KMS-11 (cell line): ENCODE measurements around the gene GIGYF2.

Source experiments
- H2AFZ ChIP-seq: fragments of 200-600 bp; sonication (generic); 2 replicates; pipeline ENCODE4 v1.6.1; 2016; ENCODE audit warnings: antibody characterized with exemption, mixed run types, low read depth
- H3K27ac ChIP-seq: fragments of 200-600 bp; sonication (generic); 2 replicates; pipeline ENCODE4 v1.6.1; 2016; ENCODE audit warnings: mild to moderate bottlenecking, mixed run types
- H3K27me3 ChIP-seq: fragments of 200-600 bp; sonication (generic); 2 replicates; pipeline ENCODE4 v1.6.1; 2017; ENCODE audit warnings: mild to moderate bottlenecking, low read depth, mixed run types, moderate library complexity; ENCODE audit not compliant: insufficient read depth
- H3K36me3 ChIP-seq: fragments of 200-600 bp; sonication (generic); 2 replicates; pipeline ENCODE4 v1.6.1; 2017; ENCODE audit warnings: mild to moderate bottlenecking, mixed run types; ENCODE audit not compliant: insufficient read depth
- H3K4me1 ChIP-seq: fragments of 200-600 bp; sonication (generic); 2 replicates; pipeline ENCODE4 v1.6.1; 2016; ENCODE audit warnings: mild to moderate bottlenecking, low read depth, mixed run types; ENCODE audit not compliant: poor library complexity, severe bottlenecking
- H3K4me2 ChIP-seq: fragments of 200-600 bp; sonication (generic); 2 replicates; pipeline ENCODE4 v1.7.0; 2016; ENCODE audit warnings: mild to moderate bottlenecking, mixed run types
- H3K4me3 ChIP-seq: fragments of 200-600 bp; sonication (generic); IDR thresholded peaks from 2 replicates; pipeline ENCODE4 v1.6.1; 2017; ENCODE audit warnings: low read depth, low read length, mixed read lengths; ENCODE audit not compliant: insufficient read depth
- H3K79me2 ChIP-seq: fragments of 200-600 bp; sonication (generic); 2 replicates; pipeline ENCODE4 v1.6.1; 2016; ENCODE audit warnings: low read depth, mixed run types; ENCODE audit not compliant: insufficient read depth
- H3K9ac ChIP-seq: fragments of 200-600 bp; sonication (generic); 2 replicates; pipeline ENCODE4 v1.6.1; 2016; ENCODE audit warnings: mild to moderate bottlenecking, mixed run types
- H4K20me1 ChIP-seq: fragments of 200-600 bp; sonication (generic); 2 replicates; pipeline ENCODE4 v1.6.1; 2016; ENCODE audit warnings: mild to moderate bottlenecking, mixed run types; ENCODE audit not compliant: insufficient read depth
- CTCF ChIP-seq: fragments of 200-600 bp; sonication (generic); conservative IDR thresholded peaks from 2 replicates; pipeline ENCODE4 v1.6.1; 2017; ENCODE audit warnings: low read depth, mild to moderate bottlenecking, antibody characterized with exemption, low read length, moderate library complexity, mixed read lengths

The GIGYF2 gene

GRCh38 chr2:232893834-232894233, 196.7 kb downstream of the GIGYF2 start:
- Histone ChIP-seq H3K4me3 (no peak overlapping the region), H3K79me2 (no peaks in the 10 kb centered on the region), H3K27me3 (no peaks in the 10 kb centered on the region), H3K4me1 (no peaks in the 10 kb centered on the region), H4K20me1 (no peaks in the 10 kb centered on the region), H3K9ac (no peak overlapping the region), H2AFZ (no peak overlapping the region), H3K27ac (no peak overlapping the region), H3K4me2 (no peak overlapping the region), H3K36me3 (no peaks in the 10 kb centered on the region)
- no peak for TF ChIP-seq CTCF

- no peak overlapping the region for H3K27ac ChIP-seq
- no peaks in the 10 kb centered on the region for H3K27me3 ChIP-seq
- no peak overlapping the region for H3K9ac ChIP-seq
- no peaks in the 10 kb centered on the region for H3K36me3 ChIP-seq
- H3K4me3 ChIP-seq: no peak overlapping the region
- H4K20me1 ChIP-seq: no peaks in the 10 kb centered on the region
- H3K4me2 ChIP-seq: no peak overlapping the region
- no peak for TF ChIP-seq CTCF
- H3K79me2 ChIP-seq: no peaks in the 10 kb centered on the region
- no peaks in the 10 kb centered on the region for H3K4me1 ChIP-seq
- no peak overlapping the region for H2AFZ ChIP-seq
These were observed 197.1 kb downstream of the GIGYF2 start for GRCh38 chr2:232894251-232894650.

- Histone ChIP-seq H3K27me3 (no peaks in the 10 kb centered on the region), H4K20me1 (no peaks in the 10 kb centered on the region)
These were observed 197.6 kb downstream of the GIGYF2 start for GRCh38 chr2:232894746-232895145.

GRCh38 chr2:232896111-232896510, 199.0 kb downstream of the GIGYF2 start:
- Histone ChIP-seq H3K9ac (no peak overlapping the region), H3K4me1 (no peaks in the 10 kb centered on the region), H3K36me3 (no peaks in the 10 kb centered on the region), H3K4me3 (no peak overlapping the region), H3K27ac (no peak overlapping the region), H3K27me3 (no peaks in the 10 kb centered on the region), H2AFZ (no peak overlapping the region), H3K79me2 (no peaks in the 10 kb centered on the region), H4K20me1 (no peaks in the 10 kb centered on the region), H3K4me2 (no peak overlapping the region)
- no peak for TF ChIP-seq CTCF

More at GRCh38 chr2:232894746-232895145, 197.6 kb downstream of the GIGYF2 start:
- no peak for TF ChIP-seq CTCF
- Histone ChIP-seq H3K27ac (no peak overlapping the region), H3K4me3 (no peak overlapping the region), H3K4me1 (no peaks in the 10 kb centered on the region), H3K79me2 (no peaks in the 10 kb centered on the region), H3K9ac (no peak overlapping the region), H3K4me2 (no peak overlapping the region), H3K36me3 (no peaks in the 10 kb centered on the region), H2AFZ (no peak overlapping the region)
